Loucy (cell line): ENCODE data around the gene CALR.
"Not testable (repeated sequence)": the region's sequence is repeated elsewhere in the genome, so short reads cannot be mapped to it uniquely, and the experiment has no call there.

Source experiments
- H2AFZ ChIP-seq: fragments of 200-600 bp; sonication (generic); 2 replicates; pipeline ENCODE4 v1.6.0; 2016; ENCODE audit warnings: antibody characterized with exemption, mild to moderate bottlenecking, low read length, moderate library complexity
- H3F3A ChIP-seq: fragments of 200-600 bp; 2 replicates; pipeline ENCODE4 v1.6.0; 2016; ENCODE audit warnings: antibody characterized with exemption, low read depth, mild to moderate bottlenecking
- H3K27me3 ChIP-seq: fragments of 200-600 bp; sonication (generic); 2 replicates; pipeline ENCODE4 v1.6.1; 2014; ENCODE audit warnings: low read length, mild to moderate bottlenecking; ENCODE audit not compliant: insufficient read depth, poor library complexity, severe bottlenecking
- H3K36me3 ChIP-seq: fragments of 200-600 bp; sonication (generic); 2 replicates; pipeline ENCODE4 v1.6.1; 2016; ENCODE audit warnings: low read length; ENCODE audit not compliant: insufficient read depth
- H3K4me1 ChIP-seq: fragments of 200-600 bp; sonication (generic); 2 replicates; pipeline ENCODE4 v1.5.1; 2014; ENCODE audit warnings: low read length, mild to moderate bottlenecking; ENCODE audit not compliant: insufficient read depth, poor library complexity, severe bottlenecking
- H3K4me2 ChIP-seq: fragments of 200-600 bp; sonication (generic); 2 replicates; pipeline ENCODE4 v1.6.0; 2014; ENCODE audit warnings: antibody characterized with exemption, low read length, low read depth, mild to moderate bottlenecking; ENCODE audit not compliant: poor library complexity, severe bottlenecking
- H3K4me3 ChIP-seq: fragments of 200-600 bp; sonication (generic); 2 replicates; pipeline ENCODE4 v1.5.1; 2014; ENCODE audit warnings: low read length, mild to moderate bottlenecking, mixed read lengths; ENCODE audit not compliant: poor library complexity, severe bottlenecking
- H3K79me2 ChIP-seq: fragments of 200-600 bp; sonication (generic); 2 replicates; pipeline ENCODE4 v1.6.1; 2014; ENCODE audit warnings: low read length; ENCODE audit not compliant: insufficient read depth
- H3K9ac ChIP-seq: fragments of 200-600 bp; sonication (generic); 2 replicates; pipeline ENCODE4 v1.6.0; 2014; ENCODE audit warnings: mild to moderate bottlenecking, low read depth, low read length, moderate library complexity; ENCODE audit not compliant: poor library complexity, severe bottlenecking
- H3K9me2 ChIP-seq: fragments of 200-600 bp; sonication (generic); replicated peaks from 2 replicates; pipeline ENCODE4 v1.6.1; 2016; ENCODE audit warnings: low read depth, low read length, mixed read lengths
- H3K9me3 ChIP-seq: fragments of 200-600 bp; sonication (generic); 2 replicates; pipeline ENCODE4 v1.6.1; 2014; ENCODE audit warnings: mild to moderate bottlenecking, antibody characterized with exemption, low read length, low read depth; ENCODE audit not compliant: insufficient read depth
- H4K20me1 ChIP-seq: fragments of 200-600 bp; sonication (generic); 2 replicates; pipeline ENCODE4 v1.6.0; 2014; ENCODE audit warnings: antibody characterized with exemption, low read length, mild to moderate bottlenecking; ENCODE audit not compliant: insufficient read depth, poor library complexity, severe bottlenecking
- CTCF ChIP-seq: fragments of 200-600 bp; sonication (generic); conservative IDR thresholded peaks from 2 replicates; pipeline ENCODE4 v1.5.1; 2014; ENCODE audit warnings: mild to moderate bottlenecking, antibody characterized with exemption, low read length
- EZH2phosphoT487 ChIP-seq: fragments of 200-600 bp; IDR thresholded peaks from 2 replicates; pipeline ENCODE4 v1.6.1; 2018; ENCODE audit warnings: antibody characterized with exemption, mild to moderate bottlenecking, moderate library complexity, borderline replicate concordance

Gene CALR

GRCh38 chr19:12954612-12954962 is 16.2 kb downstream of the CALR start:
- H3K9me2 ChIP-seq, result no peaks in the 10 kb centered on the region
- peaks cover 3% of the 10 kb centered on the region; the same call in 1 of the 2 replicates for H3F3A ChIP-seq
- peak overlapping the region; percentile 43 for H3K4me3 ChIP-seq
- peak overlapping the region; percentile 48 for H3K9ac ChIP-seq
- H3K4me2 ChIP-seq, result peak overlapping the region; percentile 93
- H4K20me1 ChIP-seq, result peaks cover 18% of the 10 kb centered on the region
- no peaks in the 10 kb centered on the region for H3K27me3 ChIP-seq
- H2AFZ ChIP-seq, result no peak overlapping the region
- H3K4me1 ChIP-seq, result peaks cover 23% of the 10 kb centered on the region
- TF ChIP-seq CTCF (no peak), EZH2phosphoT487 (no peak)
- peaks cover 67% of the 10 kb centered on the region for H3K79me2 ChIP-seq
- no peaks in the 10 kb centered on the region for H3K9me3 ChIP-seq
- peaks cover 16% of the 10 kb centered on the region; the same call in 1 of the 2 replicates for H3K36me3 ChIP-seq

GRCh38 chr19:12955575-12955974 is 17.2 kb downstream of the CALR start:
- peak overlapping the region; percentile 91 for H3K4me3 ChIP-seq
- peaks cover 23% of the 10 kb centered on the region for H3K4me1 ChIP-seq
- H3F3A ChIP-seq, H3K9me3 ChIP-seq, H3K27me3 ChIP-seq, H2AFZ ChIP-seq, H3K9me2 ChIP-seq, H3K36me3 ChIP-seq: not testable (repeated sequence)
- H3K9ac ChIP-seq, result peak overlapping the region; percentile 87
- H3K79me2 ChIP-seq, result peaks cover 61% of the 10 kb centered on the region
- peaks cover 16% of the 10 kb centered on the region for H4K20me1 ChIP-seq
- peak overlapping the region; percentile 93 for H3K4me2 ChIP-seq

GRCh38 chr19:12955996-12956395 is 17.6 kb downstream of the CALR start:
- Histone ChIP-seq H3K4me2 (peak overlapping the region; percentile 93), H3K4me1 (peaks cover 23% of the 10 kb centered on the region), H3K9me2 (no peaks in the 10 kb centered on the region), H3K27me3 (no peaks in the 10 kb centered on the region), H3F3A (peaks cover 3% of the 10 kb centered on the region; the same call in 1 of the 2 replicates), H2AFZ (no peak overlapping the region), H3K4me3 (peak overlapping the region; percentile 91), H3K36me3 (peaks cover 10% of the 10 kb centered on the region; the same call in 1 of the 2 replicates), H3K9me3 (no peaks in the 10 kb centered on the region), H3K9ac (peak overlapping the region; percentile 87), H3K79me2 (peaks cover 58% of the 10 kb centered on the region), H4K20me1 (peaks cover 16% of the 10 kb centered on the region)
- TF ChIP-seq CTCF (no peak), EZH2phosphoT487 (no peak)
